Kidney epithelial cell (primary cell): ENCODE results near the gene EPHA8. TPM values are rescaled to one million over a fixed set of nuclear protein-coding genes. Genes with fewer than 3 reads are reported as not detected.

Source experiments
- DNase-seq: peaks from one replicate; pipeline ENCODE4 v3.0.0-alpha.2; 2010; ENCODE audit warnings: low read depth
- H3K27me3 ChIP-seq: 2 replicates; pipeline ENCODE4 v1.6.0; 2011; ENCODE audit warnings: low read length; ENCODE audit not compliant: control insufficient read depth, insufficient read depth
- H3K36me3 ChIP-seq: 2 replicates; pipeline ENCODE4 v1.5.1; 2011; ENCODE audit warnings: low read length; ENCODE audit not compliant: control insufficient read depth, insufficient read depth
- H3K4me3 ChIP-seq: 2 replicates; pipeline ENCODE4 v1.5.1; 2011; ENCODE audit warnings: low read depth, mild to moderate bottlenecking, control low read depth, low read length
- CTCF ChIP-seq: IDR thresholded peaks from 2 replicates; pipeline ENCODE4 v1.5.1; 2011; ENCODE audit warnings: mild to moderate bottlenecking, moderate library complexity, low read length, control low read depth, inconsistent platforms; ENCODE audit not compliant: insufficient read depth, poor library complexity, severe bottlenecking
- total RNA-seq: library from RNA; depleted of rRNA; stranded (reverse); fragments of >200 nt; gene quantifications from 2 replicates; pipeline ENCODE4 v1.2.3, GENCODE V29; 2015

EPHA8 gene
- total RNA-seq, 1 donor from 2014 or later, result not detected

- DNase-seq, result no peak
- Histone ChIP-seq H3K36me3 (no peaks in the 10 kb centered on the region), H3K4me3 (no peak overlapping the region), H3K27me3 (peaks cover 2% of the 10 kb centered on the region)
- TF ChIP-seq CTCF, result no peak
Observed at GRCh38 chr1:22537441-22538139, 25.7 kb upstream of the EPHA8 start.

GRCh38 chr1:22539510-22540118 is 23.7 kb upstream of the EPHA8 start:
- H3K27me3 ChIP-seq, result peaks cover 13% of the 10 kb centered on the region
- no peak for TF ChIP-seq CTCF
- no peak overlapping the region for H3K4me3 ChIP-seq
- DNase-seq, result no peak
- H3K36me3 ChIP-seq, result no peaks in the 10 kb centered on the region

- Histone ChIP-seq H3K4me3 (no peak overlapping the region), H3K27me3 (peaks cover 20% of the 10 kb centered on the region), H3K36me3 (no peaks in the 10 kb centered on the region)
- no peak for TF ChIP-seq CTCF
- no peak for DNase-seq
Observed at GRCh38 chr1:22540337-22540736, 23.0 kb upstream of the EPHA8 start.

GRCh38 chr1:22542886-22543285 is 20.4 kb upstream of the EPHA8 start:
- no peak overlapping the region for H3K4me3 ChIP-seq
- DNase-seq, result no peak
- no peaks in the 10 kb centered on the region for H3K36me3 ChIP-seq
- H3K27me3 ChIP-seq, result peaks cover 39% of the 10 kb centered on the region
- TF ChIP-seq CTCF, result no peak

GRCh38 chr1:22543679-22544078 is 19.6 kb upstream of the EPHA8 start:
- no peak for TF ChIP-seq CTCF
- no peak overlapping the region for H3K4me3 ChIP-seq
- no peaks in the 10 kb centered on the region for H3K36me3 ChIP-seq
- peaks cover 47% of the 10 kb centered on the region for H3K27me3 ChIP-seq
- DNase-seq, result no peak

GRCh38 chr1:22544606-22545005 is 18.7 kb upstream of the EPHA8 start:
- H3K4me3 ChIP-seq, result no peak overlapping the region
- H3K36me3 ChIP-seq, result no peaks in the 10 kb centered on the region
- no peak for DNase-seq
- peaks cover 49% of the 10 kb centered on the region for H3K27me3 ChIP-seq
- no peak for TF ChIP-seq CTCF
